ENCODE measurements around the gene GAR1.
"Not testable (repeated sequence)": the region's sequence is repeated elsewhere in the genome, so short reads cannot be mapped to it uniquely, and the experiment has no call there.

GAR1 gene

DNA sequence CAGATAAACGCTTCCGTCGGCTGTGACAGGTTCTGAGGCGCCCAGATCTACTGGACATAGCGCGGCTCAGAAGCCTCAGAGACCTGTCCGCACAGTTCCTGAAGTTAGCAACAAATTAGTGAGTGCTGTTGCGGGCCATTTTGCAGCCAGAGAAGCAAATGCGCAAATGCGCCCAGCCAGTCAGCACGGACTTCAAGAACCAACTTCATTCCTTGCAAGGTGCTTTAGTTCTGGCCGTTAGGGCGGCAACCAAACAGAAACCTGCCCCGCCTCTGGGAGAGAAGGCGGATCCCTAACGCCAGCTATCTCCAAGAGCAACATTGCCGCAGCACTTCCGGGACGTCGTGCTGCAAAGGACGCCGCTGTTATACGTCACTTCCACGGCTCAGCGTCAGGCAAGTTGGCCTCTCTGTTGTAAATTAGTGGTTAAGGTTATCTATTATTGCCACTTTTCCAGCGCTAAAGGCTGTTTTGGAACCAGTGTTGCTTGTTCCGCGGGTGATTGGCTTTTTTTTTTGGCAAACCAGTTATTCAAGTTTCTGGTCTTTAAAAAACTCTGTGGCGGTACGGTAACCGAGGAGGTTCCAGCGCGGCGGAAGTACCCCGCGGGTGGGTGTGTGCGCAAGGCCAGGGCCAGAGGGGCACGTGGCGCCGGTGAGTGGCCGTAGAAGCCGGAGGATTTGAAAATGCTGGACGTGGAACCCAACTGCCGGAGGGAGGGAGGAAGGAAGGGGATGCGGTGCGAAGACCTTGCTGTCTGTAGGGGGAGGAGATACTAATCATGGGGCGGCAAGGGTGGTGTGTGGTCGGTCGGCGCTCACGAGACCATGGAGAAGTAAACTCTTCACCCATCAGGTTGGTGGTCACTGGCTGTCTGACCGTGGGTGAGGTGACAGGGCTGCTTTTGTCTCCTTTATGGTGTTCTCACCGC is at the start of gene GAR1:
Gene GAR1, plus strand, starts transcription at position 612 of the 931 bp plus-strand sequence. CDS start 403 bp downstream, outside the sequence.
- H3K4me3 ChIP-seq (ENCODE audit: low read depth, low read length): peak within 1 kb of the TSS; percentile 96
- TF ChIP-seq, protein P1, sequence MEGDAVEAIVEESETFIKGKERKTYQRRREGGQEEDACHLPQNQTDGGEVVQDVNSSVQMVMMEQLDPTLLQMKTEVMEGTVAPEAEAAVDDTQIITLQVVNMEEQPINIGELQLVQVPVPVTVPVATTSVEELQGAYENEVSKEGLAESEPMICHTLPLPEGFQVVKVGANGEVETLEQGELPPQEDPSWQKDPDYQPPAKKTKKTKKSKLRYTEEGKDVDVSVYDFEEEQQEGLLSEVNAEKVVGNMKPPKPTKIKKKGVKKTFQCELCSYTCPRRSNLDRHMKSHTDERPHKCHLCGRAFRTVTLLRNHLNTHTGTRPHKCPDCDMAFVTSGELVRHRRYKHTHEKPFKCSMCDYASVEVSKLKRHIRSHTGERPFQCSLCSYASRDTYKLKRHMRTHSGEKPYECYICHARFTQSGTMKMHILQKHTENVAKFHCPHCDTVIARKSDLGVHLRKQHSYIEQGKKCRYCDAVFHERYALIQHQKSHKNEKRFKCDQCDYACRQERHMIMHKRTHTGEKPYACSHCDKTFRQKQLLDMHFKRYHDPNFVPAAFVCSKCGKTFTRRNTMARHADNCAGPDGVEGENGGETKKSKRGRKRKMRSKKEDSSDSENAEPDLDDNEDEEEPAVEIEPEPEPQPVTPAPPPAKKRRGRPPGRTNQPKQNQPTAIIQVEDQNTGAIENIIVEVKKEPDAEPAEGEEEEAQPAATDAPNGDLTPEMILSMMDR (IDR thresholded peaks at IDR 0.05; ENCODE audit: borderline replicate concordance, insufficient read depth, low read depth, low read length): no peak

- H3K4me3 ChIP-seq (ENCODE audit: low read depth, low read length): not testable (repeated sequence)
These were observed 33.5 kb upstream of the GAR1 start for GRCh38 chr4:109782092-109782491.

- H3K4me3 ChIP-seq (ENCODE audit: low read depth, low read length): no peak overlapping the region
- TF ChIP-seq, protein P1 (IDR thresholded peaks at IDR 0.05; ENCODE audit: borderline replicate concordance, insufficient read depth, low read depth, low read length): no peak
These were observed 28.7 kb upstream of the GAR1 start for GRCh38 chr4:109786846-109787245.

DNA sequence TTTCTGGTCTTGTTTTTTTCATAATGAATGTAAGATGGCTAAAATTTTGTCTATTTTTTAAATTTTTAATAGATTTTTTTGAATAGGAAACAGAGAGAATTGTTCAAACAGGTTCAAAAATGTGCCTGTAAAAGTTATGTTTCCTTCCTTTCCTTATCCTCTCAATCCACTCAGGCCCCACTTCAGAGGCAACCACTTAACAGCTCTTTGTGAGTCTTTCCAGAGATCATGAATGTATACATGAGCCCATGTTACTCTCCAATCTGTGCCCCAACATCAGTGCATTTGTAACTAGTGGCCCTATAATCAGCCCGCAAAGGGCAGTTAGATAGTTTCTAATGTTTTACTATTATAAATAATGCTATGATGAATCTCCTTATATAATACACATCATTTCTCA is 27.8 kb upstream of the GAR1 start:
- TF ChIP-seq, protein P1 (IDR thresholded peaks at IDR 0.05; ENCODE audit: borderline replicate concordance, insufficient read depth, low read depth, low read length): no peak

DNA sequence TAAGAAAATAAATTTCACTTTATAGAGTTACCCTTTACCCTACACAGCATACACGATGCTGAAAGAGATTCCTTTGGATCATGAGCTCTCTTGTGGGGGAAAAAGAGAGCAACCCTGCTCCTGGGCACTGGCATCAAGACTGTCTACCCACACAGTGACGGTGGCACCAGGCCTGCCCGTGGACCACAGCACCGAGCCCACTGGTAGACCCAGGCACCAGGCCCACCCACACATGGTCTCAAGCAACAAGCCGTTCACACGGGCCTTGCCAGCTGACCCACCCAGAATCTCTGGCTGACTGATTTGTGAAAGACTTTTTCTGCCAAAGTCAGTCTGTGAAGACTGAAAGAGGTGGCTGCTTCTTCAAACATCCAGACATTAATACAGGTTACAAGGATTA is 20.5 kb upstream of the GAR1 start:
- no peak overlapping the region for H3K4me3 ChIP-seq (ENCODE audit: low read depth, low read length)
- TF ChIP-seq, protein P1 (IDR thresholded peaks at IDR 0.05; ENCODE audit: borderline replicate concordance, insufficient read depth, low read depth, low read length): no peak

More for the DNA sequence above, 27.8 kb upstream of the GAR1 start:
- no peak overlapping the region for H3K4me3 ChIP-seq (ENCODE audit: low read depth, low read length)

GRCh38 chr4:109798866-109799265 is 16.7 kb upstream of the GAR1 start:
- TF ChIP-seq, protein P1 (IDR thresholded peaks at IDR 0.05; ENCODE audit: borderline replicate concordance, insufficient read depth, low read depth, low read length): 0 out of 2 replicates have a peak, but pooled peaks have one; percentile 13
- no peak overlapping the region for H3K4me3 ChIP-seq (ENCODE audit: low read depth, low read length)

DNA sequence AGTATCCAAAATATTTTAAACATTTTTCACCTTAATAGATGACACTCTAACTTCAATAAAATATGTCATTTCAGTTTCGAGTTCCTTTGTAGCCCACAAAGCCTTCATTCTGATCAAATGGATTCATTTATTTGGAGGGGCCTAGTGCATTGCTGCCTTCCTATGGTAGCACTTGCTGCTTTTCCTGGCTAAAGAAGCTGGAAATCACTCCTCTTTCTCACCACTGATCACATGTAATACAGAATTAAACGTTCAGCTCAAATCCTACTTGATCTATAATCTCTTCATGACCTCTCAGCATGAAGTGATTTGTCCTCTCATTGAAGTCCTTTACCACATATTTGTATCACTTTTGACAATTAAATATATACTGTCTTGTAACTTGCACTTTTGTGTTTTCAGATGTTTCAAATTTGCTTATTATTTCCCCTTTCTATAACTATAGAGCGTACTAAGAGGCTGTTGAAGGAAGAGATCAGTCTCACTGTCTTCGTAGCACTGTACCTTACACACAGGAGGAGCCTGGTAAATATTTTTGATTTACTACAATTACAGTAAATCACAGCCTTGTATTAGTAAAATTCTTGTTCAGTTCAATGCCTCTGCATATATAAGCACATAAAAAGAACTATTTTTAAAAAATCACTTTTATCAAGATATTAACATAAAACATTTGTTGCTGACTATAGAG is 14.3 kb upstream of the GAR1 start:
- TF ChIP-seq, protein P1 (IDR thresholded peaks at IDR 0.05; ENCODE audit: borderline replicate concordance, insufficient read depth, low read depth, low read length): no peak
- no peak overlapping the region for H3K4me3 ChIP-seq (ENCODE audit: low read depth, low read length)
